ENCODE measurements around the gene CD101.

The CD101 gene

DNA sequence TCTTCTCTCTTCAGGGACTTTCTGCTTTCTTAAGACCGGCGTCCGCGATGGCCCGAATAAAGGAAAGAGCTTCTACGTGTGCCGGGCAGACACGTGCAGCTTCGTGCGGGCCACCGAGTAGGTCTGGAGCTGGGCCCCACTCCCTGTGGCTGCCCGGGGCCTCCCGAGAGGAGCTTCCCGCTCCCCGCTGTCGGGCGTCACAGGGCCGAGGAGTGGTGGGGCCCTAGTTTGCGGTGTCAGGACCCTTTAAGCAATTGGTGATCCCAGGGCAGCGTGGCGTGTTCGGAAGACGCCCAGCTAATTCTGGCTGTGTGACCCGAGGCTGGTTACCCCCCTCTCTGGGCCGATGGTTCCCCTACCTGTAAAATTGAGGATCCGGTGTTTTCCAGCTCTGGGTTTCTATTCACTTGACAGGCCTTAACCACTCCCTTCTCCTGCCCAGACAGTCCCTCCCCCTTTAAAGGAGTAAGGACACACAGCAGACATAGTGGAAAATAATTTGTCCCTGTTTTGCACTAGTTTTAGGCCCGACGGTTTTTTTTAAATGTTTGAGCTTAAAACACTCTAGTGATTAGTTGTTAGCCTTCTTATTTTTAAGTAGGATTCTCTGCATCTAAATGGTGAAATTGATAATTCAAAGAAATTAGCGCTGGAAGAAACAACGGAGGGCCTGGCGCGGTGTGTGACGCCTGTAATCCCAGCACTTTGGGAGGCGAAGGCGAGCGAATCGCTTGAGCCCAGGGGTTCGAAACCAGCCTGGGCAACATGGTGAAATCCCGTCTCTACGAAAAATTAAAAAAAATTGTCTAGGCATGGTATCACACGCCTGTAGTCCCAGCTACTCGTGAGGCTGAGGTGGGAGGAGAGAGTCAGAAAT lies 59.1 kb downstream of the CD101 start:
- DNase-seq (ENCODE audit: insufficient read length, low spot score) (peak; percentile 24), FAIRE-seq (no peak)
- TF ChIP-seq CTCF (IDR thresholded peaks at IDR 0.05; ENCODE audit: insufficient read depth, missing control alignments): no peak

- TF ChIP-seq CTCF (IDR thresholded peaks at IDR 0.05; ENCODE audit: insufficient read depth, missing control alignments): no peak
- DNase-seq (ENCODE audit: insufficient read length, low spot score) (no peak), FAIRE-seq (no peak)
Measured at GRCh38 chr1:117061986-117062415, 60.4 kb downstream of the CD101 start.

DNA sequence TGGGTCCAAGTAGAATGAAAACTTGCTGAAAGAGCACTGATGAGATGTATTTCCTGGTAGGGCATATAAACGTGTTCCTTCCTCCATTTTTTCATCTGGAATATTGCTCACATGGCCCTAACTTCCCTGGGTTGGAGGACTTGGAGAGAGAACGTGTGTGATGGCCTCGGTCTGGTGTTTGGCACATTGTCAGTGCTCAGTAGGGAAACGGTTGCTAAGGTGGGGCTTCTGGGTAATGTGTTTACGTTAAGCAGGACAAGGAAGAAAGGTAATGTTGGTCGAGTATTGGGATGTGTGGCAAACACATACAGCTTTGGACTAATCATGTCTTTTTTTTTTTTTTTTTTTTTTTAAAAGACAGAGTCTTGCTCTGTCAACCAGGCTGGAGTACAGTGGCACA lies 64.8 kb downstream of the CD101 start:
- no peak for DNase-seq (ENCODE audit: insufficient read length, low spot score)
- TF ChIP-seq CTCF (IDR thresholded peaks at IDR 0.05; ENCODE audit: insufficient read depth, missing control alignments): no peak
- no peak for FAIRE-seq

- DNase-seq (ENCODE audit: insufficient read length, low spot score): no peak
- TF ChIP-seq CTCF (IDR thresholded peaks at IDR 0.05; ENCODE audit: insufficient read depth, missing control alignments): peak; percentile 69
- no peak for FAIRE-seq
Measured at GRCh38 chr1:117067533-117068370, 66.2 kb downstream of the CD101 start.

DNA sequence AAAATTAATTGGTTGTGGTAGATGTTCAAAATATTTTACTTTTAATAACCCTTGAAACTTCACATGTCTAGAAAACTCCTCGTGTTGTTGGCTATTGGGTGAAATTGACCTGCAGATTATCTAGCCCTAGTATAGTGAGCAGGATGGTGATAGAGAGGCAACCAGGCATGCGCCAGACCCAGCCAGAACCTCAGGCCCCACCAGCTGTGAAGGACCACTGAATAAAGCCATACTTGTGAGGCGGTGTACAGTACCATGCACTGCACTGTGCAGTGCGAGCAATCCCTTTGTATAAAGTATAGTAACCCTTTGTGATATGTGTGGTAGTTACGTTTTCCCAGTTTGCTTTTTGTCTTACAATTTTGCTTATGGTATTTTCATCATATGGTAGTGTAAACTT lies 67.0 kb downstream of the CD101 start:
- no peak for DNase-seq (ENCODE audit: insufficient read length, low spot score)
- TF ChIP-seq CTCF (IDR thresholded peaks at IDR 0.05; ENCODE audit: insufficient read depth, missing control alignments): no peak
- no peak for FAIRE-seq

DNA sequence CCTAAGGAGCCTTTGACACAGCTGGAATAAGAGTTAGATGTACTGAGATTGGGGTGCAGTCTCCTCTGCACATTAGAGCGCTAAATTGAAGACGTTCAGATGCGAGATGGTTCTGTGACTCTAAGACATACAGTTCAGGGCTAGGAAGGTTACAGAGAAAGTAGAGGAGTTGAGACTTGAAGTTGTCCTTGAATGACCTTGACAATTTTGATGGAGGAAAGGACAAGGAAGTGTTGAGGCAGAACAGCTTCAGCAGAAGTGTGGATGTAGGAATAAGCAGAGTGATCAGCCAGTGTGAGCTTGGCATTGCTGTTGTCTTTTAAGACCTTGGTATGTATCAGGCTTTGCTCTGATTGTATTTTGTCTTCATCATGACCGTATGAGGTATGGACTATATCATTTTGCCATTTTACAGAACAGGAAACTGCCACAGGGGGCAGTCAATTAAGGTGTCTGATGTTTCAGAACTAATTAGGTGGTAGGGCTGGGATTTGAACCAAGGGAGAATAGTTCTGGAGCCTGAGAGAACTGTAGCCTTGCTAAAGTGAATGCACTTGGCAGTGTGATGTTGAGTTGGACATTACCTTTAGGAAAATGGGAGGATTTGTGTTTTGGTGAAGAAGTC lies 67.8 kb downstream of the CD101 start:
- no peak for FAIRE-seq
- no peak for TF ChIP-seq CTCF (IDR thresholded peaks at IDR 0.05; ENCODE audit: insufficient read depth, missing control alignments)

More for the DNA sequence above, 67.8 kb downstream of the CD101 start:
- DNase-seq (ENCODE audit: insufficient read length, low spot score): no peak

All from D721Med (cell line).